Measurements from ENCODE around the gene PSTPIP1. TPM values are rescaled to one million over a fixed set of nuclear protein-coding genes. Genes with fewer than 3 reads are reported as not detected.

PSTPIP1 gene
- total and polyA plus RNA-seq, 9 of the 15 experiments (the other 6 are each of a cell fraction or from before 2014, with no cell fraction given), result not detected

DNA sequence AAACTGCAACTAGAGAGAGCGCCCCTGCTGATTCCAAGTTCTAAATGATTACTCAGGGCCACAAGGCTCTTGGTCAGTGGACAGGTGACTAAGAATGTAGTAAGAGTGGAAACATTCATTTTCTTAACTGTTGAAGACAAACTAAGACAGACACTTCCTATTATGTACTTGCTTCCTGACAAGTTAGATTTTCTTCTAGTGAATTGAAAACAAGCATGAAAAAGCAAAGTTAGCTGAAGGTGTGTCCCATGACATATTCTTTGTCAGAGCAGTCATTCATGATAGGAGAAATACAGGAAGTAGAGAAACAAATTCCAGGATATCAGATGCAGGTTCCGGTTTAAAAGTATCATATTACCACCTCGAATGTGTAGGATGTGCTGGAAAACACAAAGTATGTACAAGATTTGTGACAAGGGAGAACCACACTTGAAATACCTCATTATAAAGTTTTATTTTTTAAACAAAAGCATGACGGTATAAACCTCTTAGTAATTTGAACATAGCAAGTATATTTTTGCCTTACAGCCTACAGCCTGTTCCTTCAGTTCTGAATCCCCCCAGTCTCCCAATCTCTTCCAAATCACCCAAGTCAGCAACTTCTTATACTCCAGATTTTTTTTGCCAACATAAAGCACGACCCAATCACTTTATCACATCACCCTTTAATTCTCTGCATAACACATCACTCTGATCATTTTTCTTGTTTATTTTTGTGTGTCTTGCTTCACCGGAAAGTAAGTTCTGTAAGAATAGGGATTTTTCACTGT lies 69.8 kb downstream of the PSTPIP1 start (continued):
- TF ChIP-seq KHSRP (IDR thresholded peaks at IDR 0.05) (no peak), FOXK1 (CRISPR knock-in tag; IDR thresholded peaks at IDR 0.05; ENCODE audit: borderline replicate concordance) (no peak), RBM34 (IDR thresholded peaks at IDR 0.05; ENCODE audit: borderline replicate concordance, insufficient read depth, low read length) (no peak), SMC3 (conservative IDR thresholded peaks at IDR 0.05; ENCODE audit: insufficient read depth, low read depth, low read length) (no peak), IRF1 (CRISPR knock-in tag; IDR thresholded peaks at IDR 0.05; ENCODE audit: borderline replicate concordance) (no peak), KLF16 (IDR thresholded peaks at IDR 0.05) (no peak), TSC22D4 (tag; IDR thresholded peaks at IDR 0.05) (no peak), DLX4 (CRISPR knock-in tag; IDR thresholded peaks at IDR 0.05) (no peak), ZNF347 (CRISPR knock-in tag; IDR thresholded peaks at IDR 0.05; ENCODE audit: low read depth) (no peak), FOSL1 (tag; conservative IDR thresholded peaks at IDR 0.05) (peak; percentile 75), NELFE (IDR thresholded peaks at IDR 0.05; ENCODE audit: insufficient read depth, insufficient read length) (no peak), SIN3A (IDR thresholded peaks at IDR 0.05; ENCODE audit: borderline replicate concordance in 2 of 2, control insufficient read depth in 1 of 2, low read depth in 2 of 2, low read length in 2 of 2) (no peak), SRF (CRISPR knock-in tag; IDR thresholded peaks at IDR 0.05) (no peak), ZNF609 (CRISPR knock-in tag; IDR thresholded peaks at IDR 0.05; ENCODE audit: borderline replicate concordance) (no peak), GATA2 (CRISPR knock-in tag; IDR thresholded peaks at IDR 0.05) (no peak), SMARCA4 (IDR thresholded peaks at IDR 0.05) (peak; percentile 66)
- TF ChIP-seq, protein P1, sequence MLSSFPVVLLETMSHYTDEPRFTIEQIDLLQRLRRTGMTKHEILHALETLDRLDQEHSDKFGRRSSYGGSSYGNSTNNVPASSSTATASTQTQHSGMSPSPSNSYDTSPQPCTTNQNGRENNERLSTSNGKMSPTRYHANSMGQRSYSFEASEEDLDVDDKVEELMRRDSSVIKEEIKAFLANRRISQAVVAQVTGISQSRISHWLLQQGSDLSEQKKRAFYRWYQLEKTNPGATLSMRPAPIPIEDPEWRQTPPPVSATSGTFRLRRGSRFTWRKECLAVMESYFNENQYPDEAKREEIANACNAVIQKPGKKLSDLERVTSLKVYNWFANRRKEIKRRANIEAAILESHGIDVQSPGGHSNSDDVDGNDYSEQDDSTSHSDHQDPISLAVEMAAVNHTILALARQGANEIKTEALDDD (IDR thresholded peaks at IDR 0.05), result peak; percentile 68
- TF ChIP-seq, protein P2, sequence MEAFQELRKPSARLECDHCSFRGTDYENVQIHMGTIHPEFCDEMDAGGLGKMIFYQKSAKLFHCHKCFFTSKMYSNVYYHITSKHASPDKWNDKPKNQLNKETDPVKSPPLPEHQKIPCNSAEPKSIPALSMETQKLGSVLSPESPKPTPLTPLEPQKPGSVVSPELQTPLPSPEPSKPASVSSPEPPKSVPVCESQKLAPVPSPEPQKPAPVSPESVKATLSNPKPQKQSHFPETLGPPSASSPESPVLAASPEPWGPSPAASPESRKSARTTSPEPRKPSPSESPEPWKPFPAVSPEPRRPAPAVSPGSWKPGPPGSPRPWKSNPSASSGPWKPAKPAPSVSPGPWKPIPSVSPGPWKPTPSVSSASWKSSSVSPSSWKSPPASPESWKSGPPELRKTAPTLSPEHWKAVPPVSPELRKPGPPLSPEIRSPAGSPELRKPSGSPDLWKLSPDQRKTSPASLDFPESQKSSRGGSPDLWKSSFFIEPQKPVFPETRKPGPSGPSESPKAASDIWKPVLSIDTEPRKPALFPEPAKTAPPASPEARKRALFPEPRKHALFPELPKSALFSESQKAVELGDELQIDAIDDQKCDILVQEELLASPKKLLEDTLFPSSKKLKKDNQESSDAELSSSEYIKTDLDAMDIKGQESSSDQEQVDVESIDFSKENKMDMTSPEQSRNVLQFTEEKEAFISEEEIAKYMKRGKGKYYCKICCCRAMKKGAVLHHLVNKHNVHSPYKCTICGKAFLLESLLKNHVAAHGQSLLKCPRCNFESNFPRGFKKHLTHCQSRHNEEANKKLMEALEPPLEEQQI (IDR thresholded peaks at IDR 0.05), result no peak; the same call in 1 of the 2 replicates

All from K562 (cell line).